ENCODE data around the gene HIPK2. TPM values are rescaled to one million over a fixed set of nuclear protein-coding genes. Genes with fewer than 3 reads are reported as not detected.

Gene HIPK2
- total and polyA plus RNA-seq, 3 experiments from 2014 or later: 1.7 to 22.7 (median 21.2) TPM

DNA sequence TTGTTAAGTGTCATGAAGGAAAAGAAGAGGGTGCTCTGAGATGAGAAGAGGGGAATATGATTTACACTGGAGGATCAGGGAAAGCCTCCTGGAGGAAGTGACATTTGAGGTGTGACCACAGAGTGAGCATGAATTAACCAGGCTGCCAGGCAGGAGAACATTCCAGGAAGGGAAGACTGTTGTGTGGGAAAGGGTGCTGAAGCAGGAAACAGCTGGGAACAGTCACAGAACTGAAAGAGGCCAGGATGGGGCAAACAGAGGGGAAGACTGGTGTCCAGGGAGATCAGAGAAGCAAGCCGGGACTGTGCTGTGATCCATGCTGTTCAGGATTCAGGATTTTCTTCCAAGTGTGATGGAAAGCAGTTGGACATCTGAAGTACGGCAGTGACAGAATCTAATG lies 14.9 kb downstream of the HIPK2 start:
- Histone ChIP-seq H3K4me1 (ENCODE audit: insufficient read depth, low read length) (peaks cover 18% of the 10 kb centered on the region), H3K27me3 (ENCODE audit: insufficient read depth, low read length, poor library complexity, severe bottlenecking) (no peaks in the 10 kb centered on the region), H3K9me3 (ENCODE audit: low read length) (no peaks in the 10 kb centered on the region), H3K4me3 (ENCODE audit: low read length) (no peak overlapping the region), H3K27ac (ENCODE audit: low read depth, low read length) (no peak overlapping the region), H3K36me3 (ENCODE audit: insufficient read depth, low read length) (no peaks in the 10 kb centered on the region)
- Mint-ChIP-seq H3K4me1 (peaks cover 30 to 70% (median 46%) of the 10 kb centered on the region in 3 donors), H3K4me3 (peak overlapping the region in 1 of 7 donors; percentile 33), H3K27ac (peak overlapping the region in 2 of 8 donors; percentile 5 to 10), H3K9me3 (peaks cover 0 to 2% (median 0%) of the 10 kb centered on the region in 5 donors), H3K36me3 (peaks cover 0 to 12% (median 4%) of the 10 kb centered on the region in 3 donors), H3K27me3 (no peaks in the 10 kb centered on the region)
- no peak for DNase-seq
- ChIA-PET CTCF (no interaction called here), POLR2A (no interaction called here)

DNA sequence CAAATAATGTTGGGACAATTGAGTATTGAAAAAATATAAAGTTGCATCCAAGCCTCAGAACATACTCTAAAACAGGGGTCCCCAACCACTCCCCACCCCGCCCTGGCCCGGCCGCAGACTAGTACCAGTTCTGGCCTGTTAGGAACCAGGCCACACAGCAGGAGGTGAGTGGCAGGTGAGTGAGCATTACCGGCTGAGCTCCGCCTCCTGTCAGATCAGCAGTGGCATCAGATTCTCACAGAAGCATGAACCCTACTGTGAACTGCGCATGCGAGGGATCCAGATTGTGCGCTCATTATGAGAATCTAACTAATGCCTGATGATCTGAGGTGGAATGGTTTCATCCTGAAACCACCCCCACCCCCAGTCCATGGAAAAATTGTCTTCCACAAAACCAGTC lies 19.4 kb downstream of the HIPK2 start:
- ChIA-PET CTCF (no interaction called here), POLR2A (no interaction called here)
- Histone ChIP-seq H3K4me3 (ENCODE audit: low read length) (no peak overlapping the region), H3K36me3 (ENCODE audit: insufficient read depth, low read length) (no peaks in the 10 kb centered on the region), H3K27me3 (ENCODE audit: insufficient read depth, low read length, poor library complexity, severe bottlenecking) (no peaks in the 10 kb centered on the region), H3K4me1 (ENCODE audit: insufficient read depth, low read length) (peaks cover 13% of the 10 kb centered on the region), H3K27ac (ENCODE audit: low read depth, low read length) (no peak overlapping the region), H3K9me3 (ENCODE audit: low read length) (no peaks in the 10 kb centered on the region)
- H3K4me1 Mint-ChIP-seq: peaks cover 22 to 50% (median 49%) of the 10 kb centered on the region in 3 donors
- DNase-seq: no peak
- no peaks in the 10 kb centered on the region for H3K27me3 Mint-ChIP-seq
- H3K9me3 Mint-ChIP-seq: peaks cover 0 to 2% (median 0%) of the 10 kb centered on the region in 5 donors
- H3K36me3 Mint-ChIP-seq: peaks cover 0 to 12% (median 7%) of the 10 kb centered on the region in 3 donors
- no peak overlapping the region for H3K4me3 Mint-ChIP-seq
- H3K27ac Mint-ChIP-seq: no peak overlapping the region

DNA sequence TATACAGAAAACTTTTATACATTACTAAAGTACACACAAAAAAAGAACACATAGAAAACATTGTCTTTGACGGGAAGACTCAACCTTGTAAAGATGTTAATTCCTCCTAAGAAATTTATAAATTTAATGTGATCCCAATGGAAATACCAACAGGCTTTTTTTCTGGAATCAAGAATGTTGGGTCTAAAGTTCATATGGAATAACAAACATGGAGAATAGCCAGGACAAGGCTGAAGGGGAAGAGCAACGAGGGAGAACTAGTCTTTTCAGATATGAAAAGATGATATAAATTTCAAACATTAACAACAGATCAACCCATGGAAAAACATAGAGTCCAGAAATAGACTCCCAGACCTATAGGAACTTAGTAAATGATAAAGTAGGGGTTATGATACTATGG lies 19.8 kb downstream of the HIPK2 start:
- no peak for DNase-seq
- no peaks in the 10 kb centered on the region for H3K9me3 ChIP-seq (ENCODE audit: low read length)
- Mint-ChIP-seq H3K4me1 (peaks cover 23 to 48% (median 46%) of the 10 kb centered on the region in 3 donors), H3K27me3 (no peaks in the 10 kb centered on the region), H3K27ac (no peak overlapping the region), H3K36me3 (peaks cover 0 to 12% (median 7%) of the 10 kb centered on the region in 3 donors), H3K4me3 (no peak overlapping the region), H3K9me3 (peaks cover 0 to 2% (median 0%) of the 10 kb centered on the region in 5 donors)
- H3K36me3 ChIP-seq (ENCODE audit: insufficient read depth, low read length): no peaks in the 10 kb centered on the region
- no peak overlapping the region for H3K27ac ChIP-seq (ENCODE audit: low read depth, low read length)
- no peaks in the 10 kb centered on the region for H3K27me3 ChIP-seq (ENCODE audit: insufficient read depth, low read length, poor library complexity, severe bottlenecking)
- ChIA-PET POLR2A (no interaction called here), CTCF (no interaction called here)
- H3K4me1 ChIP-seq (ENCODE audit: insufficient read depth, low read length): peaks cover 13% of the 10 kb centered on the region
- no peak overlapping the region for H3K4me3 ChIP-seq (ENCODE audit: low read length)

DNA sequence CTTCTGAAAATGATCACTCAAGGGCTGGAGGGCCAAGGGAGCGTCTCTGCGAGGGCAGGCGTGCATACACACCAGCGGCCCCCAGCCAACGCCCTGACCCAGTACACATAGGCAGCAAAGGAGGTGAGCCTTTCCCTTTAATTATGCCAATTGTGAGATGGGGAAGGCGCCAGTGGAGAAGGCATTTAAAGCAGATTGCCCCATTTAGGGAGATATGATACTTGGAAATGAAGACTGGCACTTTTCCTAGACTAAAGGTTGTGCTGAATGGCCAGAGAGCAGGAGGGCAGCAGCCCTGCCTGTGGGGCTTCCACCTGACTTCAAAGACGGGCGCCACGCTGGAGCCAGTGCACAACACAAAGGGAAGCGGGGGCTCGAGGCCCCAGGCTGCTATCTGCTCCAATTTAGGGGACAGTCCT lies 24.1 kb downstream of the HIPK2 start:
- Mint-ChIP-seq H3K27me3 (no peaks in the 10 kb centered on the region), H3K36me3 (peaks cover 0 to 7% (median 0%) of the 10 kb centered on the region in 3 donors), H3K4me1 (peaks cover 28 to 46% (median 44%) of the 10 kb centered on the region in 3 donors), H3K27ac (peak overlapping the region in 1 of 8 donors; percentile 86), H3K4me3 (no peak overlapping the region), H3K9me3 (no peaks in the 10 kb centered on the region)
- Histone ChIP-seq H3K9me3 (ENCODE audit: low read length) (no peaks in the 10 kb centered on the region), H3K4me3 (ENCODE audit: low read length) (no peak overlapping the region), H3K27me3 (ENCODE audit: insufficient read depth, low read length, poor library complexity, severe bottlenecking) (no peaks in the 10 kb centered on the region), H3K27ac (ENCODE audit: low read depth, low read length) (no peak overlapping the region), H3K36me3 (ENCODE audit: insufficient read depth, low read length) (no peaks in the 10 kb centered on the region), H3K4me1 (ENCODE audit: insufficient read depth, low read length) (peaks cover 20% of the 10 kb centered on the region)
- ChIA-PET CTCF (no interaction called here), POLR2A (no interaction called here)
- DNase-seq: no peak

DNA sequence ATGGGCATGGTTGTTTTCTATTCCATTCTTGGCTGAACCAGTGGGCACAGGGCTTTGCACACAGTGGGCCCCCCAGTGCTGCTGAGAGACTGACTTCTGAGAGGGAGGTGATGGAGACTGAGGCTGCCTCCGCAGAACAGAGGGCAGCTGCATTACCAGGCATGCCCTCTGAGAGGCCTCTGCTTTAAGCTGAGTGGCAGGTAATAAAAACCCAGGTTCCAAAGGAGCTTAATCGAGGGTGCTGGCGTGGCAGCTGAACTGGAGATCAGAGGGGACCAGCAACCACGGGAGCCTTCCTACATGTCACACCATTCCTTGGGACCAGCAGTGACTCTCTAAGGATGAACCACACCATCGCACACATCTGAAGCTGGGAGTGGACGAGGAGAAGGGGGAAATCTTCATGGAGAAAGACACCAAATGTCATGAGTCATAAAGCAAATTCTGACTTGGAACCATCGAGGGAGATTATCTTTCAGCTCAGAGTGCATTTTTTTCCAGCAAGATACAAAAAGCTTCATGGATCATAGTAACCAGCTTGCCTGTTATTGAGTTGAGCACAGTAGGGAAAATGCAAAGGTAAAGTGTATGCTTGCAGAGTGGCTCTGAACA lies 24.6 kb downstream of the HIPK2 start:
- ChIA-PET CTCF (no interaction called here), POLR2A (no interaction called here)
- peaks cover 28 to 46% (median 44%) of the 10 kb centered on the region in 3 donors for H3K4me1 Mint-ChIP-seq
- Histone ChIP-seq H3K36me3 (ENCODE audit: insufficient read depth, low read length) (no peaks in the 10 kb centered on the region), H3K9me3 (ENCODE audit: low read length) (no peaks in the 10 kb centered on the region), H3K4me1 (ENCODE audit: insufficient read depth, low read length) (peaks cover 20% of the 10 kb centered on the region), H3K4me3 (ENCODE audit: low read length) (no peak overlapping the region), H3K27ac (ENCODE audit: low read depth, low read length) (no peak overlapping the region), H3K27me3 (ENCODE audit: insufficient read depth, low read length, poor library complexity, severe bottlenecking) (no peaks in the 10 kb centered on the region)
- no peak for DNase-seq
- H3K36me3 Mint-ChIP-seq: peaks cover 0 to 7% (median 0%) of the 10 kb centered on the region in 3 donors
- H3K27me3 Mint-ChIP-seq: no peaks in the 10 kb centered on the region
- H3K9me3 Mint-ChIP-seq: no peaks in the 10 kb centered on the region
- no peak overlapping the region for H3K4me3 Mint-ChIP-seq
- H3K27ac Mint-ChIP-seq: no peak overlapping the region

DNA sequence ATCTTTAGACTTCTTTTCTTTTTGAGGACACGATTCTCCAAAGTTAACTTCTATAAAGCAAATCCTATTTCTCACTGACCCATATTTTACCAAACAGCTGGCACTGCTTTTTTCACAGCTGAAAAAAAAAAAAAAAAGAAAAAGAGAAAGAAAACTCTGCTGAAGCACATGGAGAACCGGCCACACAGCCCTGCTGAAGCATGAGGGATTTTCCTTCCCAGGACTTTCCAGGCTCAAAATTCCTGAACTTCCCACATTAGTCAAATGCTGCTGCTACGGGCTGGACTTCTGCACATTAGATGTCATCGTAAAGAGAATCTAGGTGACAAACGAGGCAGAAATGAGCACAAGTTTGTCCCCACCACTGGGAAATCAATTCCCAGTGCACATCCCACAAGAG lies 25.2 kb downstream of the HIPK2 start:
- H3K36me3 Mint-ChIP-seq: peaks cover 0 to 7% (median 0%) of the 10 kb centered on the region in 3 donors
- H3K4me3 Mint-ChIP-seq: no peak overlapping the region
- POLR2A ChIA-PET: interaction anchor here (0.7 kb wide), 1 partner anchor 83 kb away, joined by 4 read pairs; no protein-coding TSS in a partner anchor
- H3K27me3 Mint-ChIP-seq: no peaks in the 10 kb centered on the region
- Histone ChIP-seq H3K9me3 (ENCODE audit: low read length) (no peaks in the 10 kb centered on the region), H3K4me1 (ENCODE audit: insufficient read depth, low read length) (peaks cover 20% of the 10 kb centered on the region), H3K36me3 (ENCODE audit: insufficient read depth, low read length) (no peaks in the 10 kb centered on the region), H3K27ac (ENCODE audit: low read depth, low read length) (no peak overlapping the region), H3K27me3 (ENCODE audit: insufficient read depth, low read length, poor library complexity, severe bottlenecking) (no peaks in the 10 kb centered on the region), H3K4me3 (ENCODE audit: low read length) (no peak overlapping the region)
- H3K27ac Mint-ChIP-seq: no peak overlapping the region
- DNase-seq: no peak
- CTCF ChIA-PET: no interaction called here
- H3K4me1 Mint-ChIP-seq: peaks cover 24 to 46% (median 44%) of the 10 kb centered on the region in 3 donors
- H3K9me3 Mint-ChIP-seq: no peaks in the 10 kb centered on the region

DNA sequence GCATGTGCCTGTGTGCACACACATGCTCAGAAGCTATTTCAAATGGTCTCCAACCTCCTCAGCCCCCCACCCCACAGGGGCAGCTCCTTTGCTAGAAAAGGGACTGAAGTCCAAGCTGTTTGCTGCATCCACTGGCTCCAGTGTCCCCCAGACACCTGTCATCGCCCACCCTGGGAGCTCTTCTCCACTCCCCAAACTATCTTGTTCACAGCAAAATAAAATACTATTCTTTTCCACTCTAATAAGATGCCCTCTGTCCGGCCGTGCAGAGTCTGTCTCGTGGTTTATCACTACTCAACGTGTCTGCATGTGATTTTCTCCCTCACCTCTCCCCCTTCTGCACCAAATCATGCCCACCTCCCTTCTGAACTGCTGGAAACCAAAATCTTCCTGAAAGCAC lies 25.6 kb downstream of the HIPK2 start:
- Histone ChIP-seq H3K4me3 (ENCODE audit: low read length) (no peak overlapping the region), H3K36me3 (ENCODE audit: insufficient read depth, low read length) (no peaks in the 10 kb centered on the region), H3K27ac (ENCODE audit: low read depth, low read length) (no peak overlapping the region), H3K9me3 (ENCODE audit: low read length) (no peaks in the 10 kb centered on the region), H3K4me1 (ENCODE audit: insufficient read depth, low read length) (peaks cover 20% of the 10 kb centered on the region), H3K27me3 (ENCODE audit: insufficient read depth, low read length, poor library complexity, severe bottlenecking) (no peaks in the 10 kb centered on the region)
- Mint-ChIP-seq H3K4me3 (no peak overlapping the region), H3K27me3 (no peaks in the 10 kb centered on the region), H3K36me3 (peaks cover 0 to 7% (median 0%) of the 10 kb centered on the region in 3 donors), H3K9me3 (no peaks in the 10 kb centered on the region), H3K27ac (peak overlapping the region in 1 of 8 donors; percentile 19), H3K4me1 (peaks cover 23 to 46% (median 44%) of the 10 kb centered on the region in 3 donors)
- DNase-seq: no peak
- POLR2A ChIA-PET: interaction anchor here (0.7 kb wide), 1 partner anchor 82 kb away, joined by 4 read pairs; no protein-coding TSS in a partner anchor
- CTCF ChIA-PET: interaction anchor here (0.8 kb wide), 1 partner anchor 134 kb away, joined by 3 read pairs; no protein-coding TSS in a partner anchor

DNA sequence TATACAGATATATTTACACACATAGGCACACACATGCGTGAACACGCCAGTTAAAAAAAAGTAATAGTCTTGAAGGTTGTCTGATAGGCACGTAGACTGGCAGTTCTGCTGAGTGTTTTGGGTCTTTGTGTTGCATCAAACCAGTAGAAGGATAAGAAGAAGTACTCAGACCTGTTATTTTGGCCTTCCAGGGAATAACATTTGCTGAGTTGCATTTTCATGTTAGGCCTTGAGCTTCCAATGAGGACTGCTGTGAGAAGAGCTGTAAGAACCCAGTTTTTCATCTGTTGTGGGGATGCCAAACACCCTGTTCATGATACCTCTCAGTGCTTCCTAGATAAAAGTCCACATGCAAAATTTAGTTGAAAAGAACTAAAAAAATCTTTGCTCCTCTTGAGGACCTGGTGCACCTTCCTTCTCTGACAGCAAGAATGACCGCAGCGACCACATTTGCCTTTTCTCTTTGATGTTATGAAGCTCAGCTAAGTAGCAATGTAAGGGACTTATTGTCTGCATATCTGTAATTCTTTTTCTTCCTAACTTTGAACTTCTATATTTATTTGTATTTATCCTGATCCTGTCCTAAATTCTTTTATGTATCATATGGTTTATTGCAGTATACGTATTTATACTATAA lies 27.2 kb downstream of the HIPK2 start:
- H3K9me3 Mint-ChIP-seq: no peaks in the 10 kb centered on the region
- no peak overlapping the region for H3K4me3 Mint-ChIP-seq
- CTCF ChIA-PET: no interaction called here
- peak in 2 of 5 donors; percentile 21 to 34 for DNase-seq
- POLR2A ChIA-PET: interaction anchor here (1.1 kb wide), 1 partner anchor 27 kb away, joined by 3 read pairs; the partner anchor contains the start of gene HIPK2
- no peaks in the 10 kb centered on the region for H3K9me3 ChIP-seq (ENCODE audit: low read length)
- no peaks in the 10 kb centered on the region for H3K36me3 ChIP-seq (ENCODE audit: insufficient read depth, low read length)
- H3K4me1 Mint-ChIP-seq: peaks cover 24 to 48% (median 43%) of the 10 kb centered on the region in 3 donors
- no peaks in the 10 kb centered on the region for H3K27me3 ChIP-seq (ENCODE audit: insufficient read depth, low read length, poor library complexity, severe bottlenecking)
- peaks cover 17% of the 10 kb centered on the region for H3K4me1 ChIP-seq (ENCODE audit: insufficient read depth, low read length)
- H3K27ac ChIP-seq (ENCODE audit: low read depth, low read length): no peak overlapping the region
- H3K36me3 Mint-ChIP-seq: peaks cover 0 to 7% (median 2%) of the 10 kb centered on the region in 3 donors
- peak overlapping the region in 1 of 8 donors; percentile 67 for H3K27ac Mint-ChIP-seq
- no peak overlapping the region for H3K4me3 ChIP-seq (ENCODE audit: low read length)
- no peaks in the 10 kb centered on the region for H3K27me3 Mint-ChIP-seq
